Panc1 (cell line): ENCODE data around the gene RAB21.

Experiments
- CTCF ChIP-seq: fragments of 450-650 bp; IDR thresholded peaks from 2 replicates; pipeline ENCODE4 v1.5.1; 2017; ENCODE audit warnings: mild to moderate bottlenecking
- POLR2AphosphoS5 ChIP-seq: IDR thresholded peaks from 2 replicates; pipeline ENCODE4 v1.6.1; 2012; ENCODE audit warnings: mild to moderate bottlenecking, low read depth, low read length, moderate library complexity
- REST ChIP-seq, 2 experiments: IDR thresholded peaks; 2 replicates each; pipeline ENCODE4 v1.6.1; 2011 to 2012; ENCODE audit warnings: low read depth in 2 of 2, control low read depth in 1 of 2, low read length in 1 of 2, mild to moderate bottlenecking in 1 of 2, moderate library complexity in 1 of 2; ENCODE audit not compliant: insufficient read depth in 1 of 2

GRCh38 chr12:71708658-71709057 lies 46.0 kb upstream of the RAB21 start:
- no peak for TF ChIP-seq CTCF
- TF ChIP-seq POLR2AphosphoS5: no peak
- no peak for TF ChIP-seq REST (IDR thresholded peaks at IDR 0.05; ENCODE audit: insufficient read depth in 1 of 2, low read depth in 2 of 2, low read length in 1 of 2)
